HEK293T (cell line): ENCODE results near the gene TMEM135.
"Not testable (repeated sequence)": the region's sequence is repeated elsewhere in the genome, so short reads cannot be mapped to it uniquely, and the experiment has no call there.

Experiments used
- CTCF ChIA-PET: fragments of 350-600 bp; formaldehyde crosslinking; extraction: SDS; loops from one replicate; lab custom pipeline; 2021; ENCODE audit warnings: antibody characterized with exemption, inconsistent platforms; lab: Yijun Ruan, JAX
- POLR2A ChIA-PET: fragments of 350-600 bp; formaldehyde crosslinking; extraction: SDS; loops from one replicate; lab custom pipeline; 2020; ENCODE audit warnings: antibody characterized with exemption, inconsistent platforms; lab: Yijun Ruan, JAX
- DNase-seq: peaks from one replicate; pipeline ENCODE4 v3.0.0; 2012; ENCODE audit warnings: mixed read lengths; ENCODE audit errors: extremely low spot score
- ARNT ChIP-seq: fragments of 450-650 bp; IDR thresholded peaks from 2 replicates; pipeline ENCODE4 v1.6.1; 2017; ENCODE audit warnings: mild to moderate bottlenecking
- BHLHE40 ChIP-seq: fragments of 450-650 bp; IDR thresholded peaks from 2 replicates; pipeline ENCODE4 v1.6.1; 2016; ENCODE audit warnings: mild to moderate bottlenecking, moderate library complexity, borderline replicate concordance
- CTBP1 ChIP-seq: fragments of 450-650 bp; IDR thresholded peaks from 2 replicates; pipeline ENCODE4 v1.6.1; 2016; ENCODE audit warnings: borderline replicate concordance
- ELF4 ChIP-seq: fragments of 450-650 bp; IDR thresholded peaks from 2 replicates; pipeline ENCODE4 v1.6.1; 2017; ENCODE audit warnings: antibody characterized with exemption
- FOXA1 ChIP-seq: fragments of 450-650 bp; IDR thresholded peaks from 2 replicates; pipeline ENCODE4 v1.6.1; 2016; ENCODE audit warnings: mild to moderate bottlenecking
- FOXK2 ChIP-seq: fragments of 450-650 bp; IDR thresholded peaks from 2 replicates; pipeline ENCODE4 v1.6.1; 2016; ENCODE audit warnings: mild to moderate bottlenecking
- FOXM1 ChIP-seq: fragments of 450-650 bp; IDR thresholded peaks from 2 replicates; pipeline ENCODE4 v1.6.1; 2017; ENCODE audit warnings: mild to moderate bottlenecking, borderline replicate concordance
- HDGF ChIP-seq: fragments of 450-650 bp; IDR thresholded peaks from 2 replicates; pipeline ENCODE4 v1.6.1; 2017; ENCODE audit warnings: antibody characterized with exemption, borderline replicate concordance
- L3MBTL2 ChIP-seq: fragments of 450-650 bp; conservative IDR thresholded peaks from 2 replicates; pipeline ENCODE4 v1.6.1; 2016; ENCODE audit warnings: mild to moderate bottlenecking
- LEF1 ChIP-seq: fragments of 450-650 bp; IDR thresholded peaks from 2 replicates; pipeline ENCODE4 v1.6.1; 2017; ENCODE audit warnings: mild to moderate bottlenecking, borderline replicate concordance
- NFRKB ChIP-seq: fragments of 450-650 bp; IDR thresholded peaks from 2 replicates; pipeline ENCODE4 v1.6.1; 2016; ENCODE audit warnings: mild to moderate bottlenecking, moderate library complexity
- PKNOX1 ChIP-seq: fragments of 450-650 bp; IDR thresholded peaks from 2 replicates; pipeline ENCODE4 v1.6.1; 2016
- SP1 ChIP-seq: fragments of 450-650 bp; IDR thresholded peaks from 2 replicates; pipeline ENCODE4 v1.6.1; 2017
- SUZ12 ChIP-seq: fragments of 450-650 bp; IDR thresholded peaks from 2 replicates; pipeline ENCODE4 v1.6.1; 2016; ENCODE audit warnings: mild to moderate bottlenecking
- TARDBP ChIP-seq: fragments of 450-650 bp; IDR thresholded peaks from 2 replicates; pipeline ENCODE4 v1.6.1; 2016
- ZNF384 ChIP-seq: fragments of 450-650 bp; IDR thresholded peaks from 2 replicates; pipeline ENCODE4 v1.6.1; 2016

Gene TMEM135

GRCh38 chr11:87037450-87038234 lies at the start of gene TMEM135:
Gene TMEM135 (plus strand): TSS chr11:87037934. CDS start chr11:87038046, 112 bp downstream.
- POLR2A ChIA-PET, result interaction anchor here (0.6 to 1.3 kb wide), 9 partner anchors 15 to 134 kb away, joined by 3 to 6 read pairs (median 4); partner anchors contain the start of gene FZD4

GRCh38 chr11:86988351-86988881 lies 49.3 kb upstream of the TMEM135 start:
- POLR2A ChIA-PET, result no interaction called here
- CTCF ChIA-PET, result no interaction called here

More at GRCh38 chr11:87037450-87038234, at the start of gene TMEM135:
- peak; percentile 84; the same call in 1 of the 2 replicates for TF ChIP-seq L3MBTL2
- no peak for TF ChIP-seq TARDBP
- no peak for TF ChIP-seq ELF4
- no peak for TF ChIP-seq FOXA1
- TF ChIP-seq NFRKB, result no peak
- CTCF ChIA-PET, result interaction anchor here (0.6 to 1.1 kb wide), 2 partner anchors 16 to 60 kb away, joined by 3 to 5 read pairs; no protein-coding TSS in a partner anchor
- peak; percentile 92 for DNase-seq

DNA sequence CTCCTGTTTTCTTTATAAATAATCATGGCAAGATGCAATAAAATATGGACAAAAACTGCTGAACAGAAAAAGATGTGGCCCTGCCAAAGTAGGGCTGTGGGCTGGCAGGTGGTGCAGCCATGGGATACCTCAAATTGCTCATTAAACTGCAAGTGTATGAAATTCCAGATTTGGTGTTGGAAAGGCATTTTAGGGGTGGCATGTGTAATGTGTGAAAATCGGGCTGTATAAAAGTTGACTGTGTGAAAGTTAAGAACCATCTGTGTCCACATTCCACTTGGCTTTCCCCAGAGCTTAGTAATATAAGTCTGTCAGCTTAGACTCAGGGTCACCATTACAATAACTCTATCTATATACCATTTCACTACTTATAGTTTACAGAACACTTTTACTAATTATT lies 47.7 kb upstream of the TMEM135 start:
- POLR2A ChIA-PET, result no interaction called here
- CTCF ChIA-PET, result no interaction called here
- no peak for TF ChIP-seq FOXM1
- no peak for DNase-seq

More at GRCh38 chr11:86988351-86988881, 49.3 kb upstream of the TMEM135 start:
- TF ChIP-seq HDGF (no peak), PKNOX1 (peak; percentile 63)
- DNase-seq, result no peak

DNA sequence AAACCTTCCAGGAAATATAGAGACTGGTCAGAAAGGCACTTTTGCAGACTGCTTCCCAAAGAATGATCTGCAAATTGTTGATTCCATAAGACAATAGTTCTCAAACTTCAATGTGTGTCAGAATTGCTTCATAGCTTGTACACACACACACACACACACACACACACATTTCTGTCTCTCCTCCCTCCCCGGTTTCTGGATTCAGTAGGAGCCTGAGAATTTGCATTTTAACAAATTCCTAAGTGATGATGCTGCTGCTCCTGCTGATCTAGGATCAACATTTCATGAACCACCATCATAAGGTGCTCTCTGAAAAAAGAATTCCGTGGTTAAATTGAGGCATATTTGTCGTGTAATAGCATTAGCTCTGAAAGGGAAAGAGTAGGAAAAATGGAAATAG lies 47.2 kb upstream of the TMEM135 start:
- POLR2A ChIA-PET, result no interaction called here
- CTCF ChIA-PET, result no interaction called here
- no peak for DNase-seq
- TF ChIP-seq ELF4 (no peak), NFRKB (no peak), PKNOX1 (no peak), L3MBTL2 (no peak), FOXK2 (no peak), TARDBP (no peak), BHLHE40 (no peak), ARNT (no peak), SP1 (no peak), CTBP1 (no peak), LEF1 (no peak), FOXM1 (no peak), FOXA1 (no peak)

DNA sequence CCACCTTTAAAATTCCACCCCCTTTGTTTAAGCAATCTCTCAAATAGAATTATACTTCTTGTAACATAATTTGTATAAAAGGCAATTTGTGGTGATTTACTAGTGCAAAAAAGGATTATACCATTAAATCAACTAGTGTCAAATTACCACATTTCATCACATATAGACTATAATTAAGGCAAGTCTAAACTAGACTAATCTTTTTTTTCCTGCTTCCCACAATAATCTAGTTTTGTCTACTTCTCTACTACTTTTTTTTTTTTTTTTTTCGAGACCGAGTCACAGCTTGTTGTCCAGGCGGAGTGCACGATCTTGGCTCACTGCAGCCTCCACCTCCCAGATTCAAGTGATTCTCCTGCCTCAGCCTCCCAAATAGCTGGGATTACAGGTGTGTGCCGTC lies 46.4 kb upstream of the TMEM135 start:
- ChIA-PET CTCF (interaction anchor here (0.6 kb wide), 1 partner anchor 73 kb away, joined by 5 read pairs; no protein-coding TSS in a partner anchor), POLR2A (no interaction called here)
- DNase-seq, result no peak
- no peak for TF ChIP-seq LEF1
- peak; percentile 53 for TF ChIP-seq ZNF384

- CTCF ChIA-PET, DNase-seq, POLR2A ChIA-PET: not testable (repeated sequence)
Measured at GRCh38 chr11:86992340-86992739, 45.4 kb upstream of the TMEM135 start.

DNA sequence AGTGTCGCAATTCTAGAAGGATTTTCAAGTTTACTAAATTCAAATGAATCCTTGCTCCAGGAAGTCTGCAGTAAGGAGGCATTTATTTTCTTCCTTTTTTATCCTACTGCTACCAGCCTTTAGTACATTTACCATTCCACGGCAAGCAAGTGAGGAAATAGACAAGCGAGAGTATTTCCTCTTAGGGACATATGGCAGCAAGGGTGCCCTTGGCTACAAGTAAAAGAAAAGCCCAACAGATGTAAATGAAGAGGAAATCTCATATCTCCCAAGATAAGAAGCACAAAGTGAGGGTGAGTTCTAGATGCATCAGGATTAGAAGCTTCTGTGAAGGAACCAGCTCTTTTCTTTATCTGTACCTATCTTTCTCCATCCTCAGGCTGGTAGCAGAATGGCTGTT lies 44.7 kb upstream of the TMEM135 start:
- no peak for DNase-seq
- CTCF ChIA-PET, result no interaction called here
- TF ChIP-seq FOXA1, result no peak
- TF ChIP-seq FOXK2, result no peak
- TF ChIP-seq CTBP1, result no peak
- no peak for TF ChIP-seq HDGF
- no peak for TF ChIP-seq TARDBP
- POLR2A ChIA-PET, result interaction anchor here (0.6 to 1.3 kb wide), 3 partner anchors 37 to 44 kb away, joined by 3 to 5 read pairs (median 4); partner anchors contain the start of gene TMEM135

DNA sequence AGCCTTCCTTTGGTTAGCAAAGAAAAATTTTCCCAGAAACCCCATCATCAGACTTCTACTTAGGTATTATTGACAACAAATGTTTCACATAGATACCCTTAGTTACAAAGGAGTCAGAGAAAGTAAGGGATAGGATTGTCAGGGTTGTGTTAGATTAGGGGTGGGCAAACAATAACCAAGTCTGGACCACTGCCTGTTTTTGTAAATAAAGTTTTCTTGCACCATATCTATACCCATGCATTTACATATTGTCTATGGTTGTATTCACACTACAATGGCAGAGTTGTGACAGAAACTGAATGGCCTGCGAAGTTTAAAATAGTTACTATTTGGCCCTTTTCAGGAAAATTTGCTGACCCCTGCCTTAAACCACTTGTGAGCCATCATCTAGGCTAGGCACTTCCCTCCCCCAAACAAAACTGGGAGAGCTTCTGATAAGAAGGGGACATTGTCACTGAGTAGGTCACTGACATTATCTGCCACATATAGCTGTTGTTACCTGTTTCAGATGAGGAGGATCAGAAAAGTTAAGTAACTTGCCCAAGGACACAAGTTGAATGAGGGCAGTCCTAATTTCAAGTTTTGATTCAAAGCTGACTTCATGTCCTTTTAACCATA lies 40.7 kb upstream of the TMEM135 start:
- TF ChIP-seq NFRKB (no peak), ZNF384 (no peak), SUZ12 (no peak), PKNOX1 (no peak), L3MBTL2 (no peak), ELF4 (no peak), FOXA1 (no peak), BHLHE40 (no peak), TARDBP (no peak), LEF1 (no peak), CTBP1 (no peak), SP1 (no peak), FOXM1 (no peak), HDGF (no peak), FOXK2 (no peak), ARNT (no peak)
- POLR2A ChIA-PET, result no interaction called here
- DNase-seq, result no peak
- CTCF ChIA-PET, result interaction anchor here (0.6 kb wide), 1 partner anchor 18 kb away, joined by 7 read pairs; no protein-coding TSS in a partner anchor
